CD4-positive, alpha-beta T cell treated with Interleukin-4 for 4 hours (primary cell): ENCODE measurements around the gene DAP.
"Not testable (repeated sequence)": the region's sequence is repeated elsewhere in the genome, so short reads cannot be mapped to it uniquely, and the experiment has no call there.

Source experiments
- DNase-seq: peaks from one replicate; pipeline ENCODE4 v3.0.0-alpha.2; 2020

DAP gene

DNA sequence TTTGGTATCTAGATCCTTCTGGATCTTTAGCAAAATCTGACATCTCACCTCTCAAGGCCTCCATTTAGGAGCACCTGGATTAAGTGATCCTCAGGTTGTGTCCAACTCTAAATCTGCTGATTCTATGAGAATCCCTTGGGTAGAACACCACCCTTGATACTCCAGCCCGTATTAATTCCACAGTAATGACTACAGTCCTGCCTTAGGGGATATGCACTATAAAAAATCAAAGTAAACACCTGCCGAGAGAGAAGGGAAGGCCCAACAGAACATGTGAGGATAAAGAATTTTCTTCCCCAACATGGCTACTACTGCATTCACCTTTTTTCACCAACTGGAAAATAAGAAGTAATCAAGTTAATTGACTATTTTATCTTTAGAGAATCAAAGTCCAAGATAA lies 27.6 kb downstream of the DAP start:
- no peak for DNase-seq

DNA sequence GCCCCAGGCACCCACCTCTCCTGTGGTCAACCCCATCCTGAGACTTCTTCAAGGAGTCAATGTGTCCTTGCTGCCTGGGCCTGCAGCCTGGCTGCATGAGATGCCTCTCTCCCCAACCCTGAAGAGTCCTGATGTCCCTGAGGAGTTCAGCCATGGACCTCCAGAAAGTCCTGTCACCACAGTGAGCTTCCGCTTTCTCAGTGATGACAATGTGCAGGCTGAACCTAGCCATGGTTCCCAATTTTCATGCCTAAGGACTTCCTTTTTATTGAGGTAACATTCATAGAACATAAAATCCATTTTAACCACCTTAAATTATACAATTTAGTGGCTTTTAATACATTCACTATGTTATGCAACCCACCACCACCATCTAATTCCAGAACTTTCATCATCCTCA lies 29.1 kb downstream of the DAP start:
- no peak for DNase-seq

GRCh38 chr5:10730043-10730351 lies 31.0 kb downstream of the DAP start:
- no peak for DNase-seq

- no peak for DNase-seq
These were observed 31.6 kb downstream of the DAP start for GRCh38 chr5:10729320-10730042.

GRCh38 chr5:10728679-10729078 lies 32.4 kb downstream of the DAP start:
- no peak for DNase-seq

DNA sequence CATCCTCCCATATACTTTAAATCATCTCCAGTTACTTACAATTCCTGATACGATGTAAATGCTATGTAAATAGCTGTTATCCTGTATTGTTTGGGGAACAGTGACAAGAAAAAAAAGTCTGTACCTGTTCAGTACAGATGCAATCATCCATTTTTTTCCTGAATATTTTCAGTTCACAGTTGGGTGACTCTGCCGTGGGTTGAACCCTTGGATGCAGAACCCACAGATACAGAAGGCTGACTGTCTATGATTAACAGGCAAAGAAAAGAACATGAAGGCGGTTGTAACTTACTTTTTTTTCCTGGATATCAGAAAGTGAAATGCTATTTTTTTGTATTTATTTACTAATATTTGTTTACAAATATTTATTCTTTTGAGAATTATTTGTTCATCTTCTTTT lies 33.2 kb downstream of the DAP start:
- DNase-seq = no peak

DNA sequence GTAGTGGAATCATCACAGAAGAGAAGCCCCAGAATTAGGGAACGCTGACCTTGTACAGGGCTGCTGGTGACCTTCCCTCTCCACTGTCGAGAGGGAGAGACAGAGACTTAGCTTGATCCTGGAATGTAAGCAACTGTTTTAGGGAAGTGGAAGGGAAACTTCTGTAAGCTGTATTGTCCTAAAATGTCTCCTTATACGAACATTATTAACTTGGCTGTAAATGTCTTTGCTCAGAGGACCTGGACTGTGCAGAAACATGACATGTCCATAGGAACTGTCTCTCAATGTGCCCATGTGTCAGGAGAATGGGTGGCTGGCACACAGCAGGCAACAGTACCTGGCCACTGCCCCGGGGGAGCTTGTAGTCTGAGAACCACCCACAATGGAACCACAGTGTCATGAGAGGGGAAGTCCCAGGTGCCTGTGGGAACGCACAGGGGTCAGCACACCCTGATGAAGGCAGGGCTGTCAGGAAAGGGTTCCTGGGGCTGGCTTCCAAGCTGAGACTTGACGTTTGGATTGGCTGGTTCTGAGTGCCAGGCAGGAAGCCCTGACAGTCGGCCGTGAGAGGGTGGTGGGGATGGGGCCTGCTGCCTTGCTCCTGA lies 34.0 kb downstream of the DAP start:
- DNase-seq = no peak

GRCh38 chr5:10726179-10726912 lies 34.7 kb downstream of the DAP start:
- no peak for DNase-seq

GRCh38 chr5:10725636-10726035 lies 35.4 kb downstream of the DAP start:
- DNase-seq = no peak

DNA sequence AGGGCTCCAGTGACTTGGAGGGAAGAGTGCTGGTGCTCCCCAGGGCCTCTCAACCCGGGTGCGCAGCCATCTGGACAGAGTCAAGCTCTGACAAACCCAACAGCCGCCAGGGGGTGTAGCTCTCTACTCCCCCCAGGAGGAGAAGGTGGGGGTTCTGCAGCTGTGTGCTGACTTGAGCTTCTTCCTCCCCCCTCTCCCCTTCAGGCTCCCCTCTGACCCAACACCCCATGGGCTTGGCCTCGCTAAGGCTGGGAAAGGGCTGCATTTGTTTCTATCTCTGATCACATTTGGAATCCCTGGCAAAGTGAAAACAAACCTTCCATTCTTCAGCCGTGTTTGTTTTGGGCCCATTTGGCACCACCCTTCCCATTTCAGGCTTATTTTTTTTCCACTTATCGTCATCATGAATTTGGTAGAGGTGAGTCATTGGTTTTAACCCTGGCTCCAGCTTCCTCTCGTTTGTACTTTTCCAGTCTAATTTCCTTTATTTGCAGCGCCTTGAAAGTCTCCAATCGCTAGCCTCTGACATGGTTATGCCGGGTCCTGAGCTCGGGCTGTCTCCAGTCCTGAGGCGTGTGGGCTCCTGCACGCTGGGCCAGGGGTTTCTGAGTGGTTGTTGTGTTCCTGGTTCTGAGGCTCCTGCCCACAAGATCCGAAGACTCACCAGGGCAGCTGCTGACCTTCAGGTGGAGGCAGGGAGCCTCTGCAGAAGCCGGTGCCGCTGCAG lies 36.1 kb downstream of the DAP start:
- no peak for DNase-seq

GRCh38 chr5:10723514-10723913 lies 37.5 kb downstream of the DAP start:
- no peak for DNase-seq

- DNase-seq = not testable (repeated sequence)
These were observed 40.3 kb downstream of the DAP start for GRCh38 chr5:10720766-10721165.

GRCh38 chr5:10719965-10720364 lies 41.1 kb downstream of the DAP start:
- no peak for DNase-seq

DNA sequence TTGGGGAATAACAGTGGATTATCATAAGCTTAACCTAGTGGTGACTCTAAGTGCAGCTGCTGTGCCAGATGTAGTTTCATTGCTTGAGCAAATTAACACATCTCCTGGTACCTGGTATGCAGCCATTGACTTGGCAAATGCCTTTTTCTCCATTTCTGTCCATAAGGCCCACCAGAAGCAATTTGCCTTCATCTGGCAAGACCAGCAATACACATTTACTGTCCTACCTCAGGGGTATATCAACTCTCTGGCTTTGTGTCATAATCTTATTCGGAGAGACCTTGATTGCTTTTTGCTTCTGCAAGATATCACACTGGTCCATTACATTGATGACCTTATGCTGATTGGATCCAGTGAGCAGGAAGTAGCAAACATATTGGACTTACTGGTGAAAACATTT lies 42.4 kb downstream of the DAP start:
- not testable (repeated sequence) for DNase-seq

DNA sequence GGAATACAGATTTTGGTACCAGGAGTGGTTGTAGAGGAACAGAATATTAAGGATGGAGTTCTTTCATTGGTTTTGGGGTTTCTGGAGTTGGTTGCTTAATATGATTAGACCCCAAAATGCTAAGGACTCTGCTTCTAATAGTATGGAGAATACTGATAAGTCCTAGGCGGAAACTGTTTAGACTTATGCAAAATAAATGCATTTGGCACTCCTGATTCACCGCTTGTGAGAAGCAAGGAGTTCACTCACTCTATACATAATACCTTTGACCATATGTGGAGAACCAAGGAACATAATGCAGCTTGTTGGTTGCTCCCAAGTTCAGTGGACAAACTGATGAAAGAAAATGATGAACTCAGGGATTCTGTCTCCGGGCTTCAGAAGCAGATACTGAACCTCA lies 44.2 kb downstream of the DAP start:
- DNase-seq = not testable (repeated sequence)

GRCh38 chr5:10715605-10716290 lies 45.3 kb downstream of the DAP start:
- DNase-seq = no peak

DNA sequence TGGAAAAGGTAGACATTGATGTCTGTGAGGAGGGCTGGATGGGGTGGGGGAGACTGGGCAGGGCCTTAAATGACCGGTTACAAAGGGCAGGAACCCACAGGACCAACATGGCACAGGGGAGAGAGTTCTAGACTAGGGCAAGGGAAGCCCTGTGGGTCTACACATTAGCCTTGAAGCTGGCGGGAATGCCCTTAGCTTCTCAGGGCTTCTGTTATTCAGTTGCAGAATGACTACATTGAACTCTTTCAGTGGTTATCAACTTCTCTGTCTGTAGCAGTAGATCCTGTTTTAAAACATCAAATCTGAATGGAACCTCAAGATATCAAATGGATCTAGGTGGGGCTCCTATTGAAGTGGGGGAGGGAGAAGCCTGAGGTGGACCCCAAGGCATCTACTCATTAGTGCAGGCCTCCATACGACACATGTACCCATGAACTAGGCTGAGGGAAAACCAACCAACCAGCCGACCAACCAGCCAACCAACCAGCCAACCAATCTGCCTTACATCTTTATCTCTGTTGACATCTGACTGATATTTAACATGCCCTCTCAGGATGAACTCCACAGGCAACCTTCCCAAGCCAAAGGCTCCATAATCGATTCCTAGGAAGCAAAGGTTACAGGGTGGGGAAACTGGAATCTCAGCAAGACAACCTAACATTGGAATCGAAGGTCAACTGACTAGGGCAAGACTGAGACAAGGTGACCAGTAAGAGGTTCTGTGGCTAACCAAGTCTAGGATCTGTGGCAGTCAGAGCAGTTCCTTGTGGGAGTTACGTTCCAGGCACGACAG lies 48.3 kb downstream of the DAP start:
- DNase-seq = no peak

- no peak for DNase-seq
These were observed 49.5 kb downstream of the DAP start for GRCh38 chr5:10711562-10711961.

DNA sequence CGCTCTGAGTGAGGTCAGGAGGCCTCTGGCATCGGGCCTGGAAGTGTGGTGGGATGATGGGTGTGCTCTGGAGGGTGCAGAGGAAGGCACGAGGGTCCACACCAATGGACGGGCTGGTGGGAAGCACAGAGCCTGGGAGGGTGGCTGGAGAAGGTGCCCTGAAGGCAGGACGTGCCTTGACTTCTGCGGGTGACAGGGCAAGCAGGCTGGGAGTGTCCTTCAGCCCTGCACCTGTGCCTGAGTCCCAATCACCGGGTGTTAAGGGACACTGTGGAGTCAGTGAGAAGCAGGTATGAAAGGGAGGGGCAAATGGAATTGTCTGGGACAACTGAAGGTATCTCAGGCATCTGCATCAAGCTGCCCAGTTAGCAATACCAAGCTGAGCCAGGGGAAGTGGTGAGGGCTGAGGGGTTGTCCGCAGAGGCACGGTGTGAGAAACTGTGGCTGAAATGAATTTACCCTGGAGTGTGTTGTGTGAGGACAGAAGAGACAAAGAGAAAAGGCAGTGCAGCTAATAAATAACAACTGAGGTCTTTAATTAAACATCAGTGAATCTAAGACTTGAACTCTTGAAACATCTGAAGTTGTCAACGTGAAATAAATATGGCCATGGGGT lies 50.4 kb downstream of the DAP start:
- no peak for DNase-seq

GRCh38 chr5:10709933-10710332 lies 51.1 kb downstream of the DAP start:
- DNase-seq = no peak

GRCh38 chr5:10709409-10709808 lies 51.6 kb downstream of the DAP start:
- DNase-seq = no peak
